Measurements from ENCODE around the gene ESYT1.

DNA sequence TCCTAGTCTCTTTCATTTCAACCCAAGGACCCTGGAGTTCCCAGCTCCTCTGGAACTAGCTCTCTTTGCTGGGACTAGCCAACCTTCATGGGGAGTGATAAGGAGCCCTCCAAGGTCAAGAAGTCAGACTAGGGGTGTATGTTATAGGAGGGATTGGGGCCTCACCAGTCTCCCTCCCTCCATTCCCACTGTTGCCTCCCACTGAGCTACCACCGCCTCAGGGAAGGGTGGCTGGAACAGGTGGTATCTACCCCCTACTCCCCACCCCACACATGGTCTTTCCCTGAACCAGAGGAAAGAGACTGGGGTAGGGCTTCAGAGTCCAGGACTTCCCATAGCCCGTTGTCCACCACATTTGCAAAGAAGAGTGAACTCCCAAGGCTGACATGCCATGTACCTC lies 45.7 kb upstream of the ESYT1 start:
- TF ChIP-seq, protein P1, sequence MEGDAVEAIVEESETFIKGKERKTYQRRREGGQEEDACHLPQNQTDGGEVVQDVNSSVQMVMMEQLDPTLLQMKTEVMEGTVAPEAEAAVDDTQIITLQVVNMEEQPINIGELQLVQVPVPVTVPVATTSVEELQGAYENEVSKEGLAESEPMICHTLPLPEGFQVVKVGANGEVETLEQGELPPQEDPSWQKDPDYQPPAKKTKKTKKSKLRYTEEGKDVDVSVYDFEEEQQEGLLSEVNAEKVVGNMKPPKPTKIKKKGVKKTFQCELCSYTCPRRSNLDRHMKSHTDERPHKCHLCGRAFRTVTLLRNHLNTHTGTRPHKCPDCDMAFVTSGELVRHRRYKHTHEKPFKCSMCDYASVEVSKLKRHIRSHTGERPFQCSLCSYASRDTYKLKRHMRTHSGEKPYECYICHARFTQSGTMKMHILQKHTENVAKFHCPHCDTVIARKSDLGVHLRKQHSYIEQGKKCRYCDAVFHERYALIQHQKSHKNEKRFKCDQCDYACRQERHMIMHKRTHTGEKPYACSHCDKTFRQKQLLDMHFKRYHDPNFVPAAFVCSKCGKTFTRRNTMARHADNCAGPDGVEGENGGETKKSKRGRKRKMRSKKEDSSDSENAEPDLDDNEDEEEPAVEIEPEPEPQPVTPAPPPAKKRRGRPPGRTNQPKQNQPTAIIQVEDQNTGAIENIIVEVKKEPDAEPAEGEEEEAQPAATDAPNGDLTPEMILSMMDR (IDR thresholded peaks at IDR 0.05) = no peak
- TF ChIP-seq TCF7L2 (IDR thresholded peaks at IDR 0.05; ENCODE audit: low read depth, low read length) = no peak
- TF ChIP-seq, protein P2, sequence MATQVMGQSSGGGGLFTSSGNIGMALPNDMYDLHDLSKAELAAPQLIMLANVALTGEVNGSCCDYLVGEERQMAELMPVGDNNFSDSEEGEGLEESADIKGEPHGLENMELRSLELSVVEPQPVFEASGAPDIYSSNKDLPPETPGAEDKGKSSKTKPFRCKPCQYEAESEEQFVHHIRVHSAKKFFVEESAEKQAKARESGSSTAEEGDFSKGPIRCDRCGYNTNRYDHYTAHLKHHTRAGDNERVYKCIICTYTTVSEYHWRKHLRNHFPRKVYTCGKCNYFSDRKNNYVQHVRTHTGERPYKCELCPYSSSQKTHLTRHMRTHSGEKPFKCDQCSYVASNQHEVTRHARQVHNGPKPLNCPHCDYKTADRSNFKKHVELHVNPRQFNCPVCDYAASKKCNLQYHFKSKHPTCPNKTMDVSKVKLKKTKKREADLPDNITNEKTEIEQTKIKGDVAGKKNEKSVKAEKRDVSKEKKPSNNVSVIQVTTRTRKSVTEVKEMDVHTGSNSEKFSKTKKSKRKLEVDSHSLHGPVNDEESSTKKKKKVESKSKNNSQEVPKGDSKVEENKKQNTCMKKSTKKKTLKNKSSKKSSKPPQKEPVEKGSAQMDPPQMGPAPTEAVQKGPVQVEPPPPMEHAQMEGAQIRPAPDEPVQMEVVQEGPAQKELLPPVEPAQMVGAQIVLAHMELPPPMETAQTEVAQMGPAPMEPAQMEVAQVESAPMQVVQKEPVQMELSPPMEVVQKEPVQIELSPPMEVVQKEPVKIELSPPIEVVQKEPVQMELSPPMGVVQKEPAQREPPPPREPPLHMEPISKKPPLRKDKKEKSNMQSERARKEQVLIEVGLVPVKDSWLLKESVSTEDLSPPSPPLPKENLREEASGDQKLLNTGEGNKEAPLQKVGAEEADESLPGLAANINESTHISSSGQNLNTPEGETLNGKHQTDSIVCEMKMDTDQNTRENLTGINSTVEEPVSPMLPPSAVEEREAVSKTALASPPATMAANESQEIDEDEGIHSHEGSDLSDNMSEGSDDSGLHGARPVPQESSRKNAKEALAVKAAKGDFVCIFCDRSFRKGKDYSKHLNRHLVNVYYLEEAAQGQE (IDR thresholded peaks at IDR 0.05; ENCODE audit: insufficient read depth in 1 of 2, low read depth in 2 of 2, low read length in 1 of 2) = no peak
